Dedifferentiated amniotic fluid mesenchymal stem cell (primary cell): ENCODE measurements around the gene NOTUM.

ENCODE experiments used
- DNase-seq: peaks from one replicate; pipeline ENCODE4 v3.0.0-alpha.2; 2016; ENCODE audit errors: extremely low spot score

Gene NOTUM

GRCh38 chr17:81977211-81977808, 16.3 kb upstream of the NOTUM start, which contains the start of gene ASPSCR1:
TSS of gene ASPSCR1 (plus strand) at chr17:81977629. CDS start at chr17:81977647, 18 bp downstream.
- peak; percentile 75 for DNase-seq

- no peak for DNase-seq
Measured at GRCh38 chr17:81976332-81977210, 15.6 kb upstream of the NOTUM start.

- DNase-seq = no peak
Measured at GRCh38 chr17:81973432-81973831, 12.4 kb upstream of the NOTUM start.

- no peak for DNase-seq
Measured at GRCh38 chr17:81968850-81969812, 8.1 kb upstream of the NOTUM start.

- DNase-seq = no peak
Measured at GRCh38 chr17:81968396-81968745, 7.4 kb upstream of the NOTUM start.

GRCh38 chr17:81967533-81968395, 6.8 kb upstream of the NOTUM start:
- DNase-seq = no peak

GRCh38 chr17:81967244-81967532, 6.2 kb upstream of the NOTUM start:
- DNase-seq = no peak

- DNase-seq = no peak
Measured at GRCh38 chr17:81966343-81967243, 5.6 kb upstream of the NOTUM start.

GRCh38 chr17:81964081-81964849, 3.3 kb upstream of the NOTUM start:
- DNase-seq = no peak

- no peak for DNase-seq
Measured at GRCh38 chr17:81962499-81963441, 1.8 kb upstream of the NOTUM start.

- no peak for DNase-seq
Measured at GRCh38 chr17:81961521-81962498, 823 bp upstream of the NOTUM start.

GRCh38 chr17:81960130-81960958, 643 bp downstream of the NOTUM start:
- no peak for DNase-seq

GRCh38 chr17:81959362-81960129, 1.4 kb downstream of the NOTUM start:
- DNase-seq = no peak

GRCh38 chr17:81958633-81959342, 2.2 kb downstream of the NOTUM start:
- no peak for DNase-seq
